Rectal smooth muscle tissue (tissue), 1 donor: ENCODE measurements around the gene CDCP1.
A peak's percentile ranks its signal among the peaks of the same experiment; 100 is the strongest.

Experiments
- H3K27ac ChIP-seq: one replicate; pipeline ENCODE4 v1.7.0; 2013; ENCODE audit warnings: low read depth, low read length, inconsistent platforms
- H3K27me3 ChIP-seq: one replicate; pipeline ENCODE4 v1.7.0; 2013; ENCODE audit warnings: low read length; ENCODE audit not compliant: control insufficient read depth, insufficient read depth
- H3K36me3 ChIP-seq: one replicate; pipeline ENCODE4 v1.7.0; 2013; ENCODE audit warnings: low read length; ENCODE audit not compliant: control insufficient read depth, insufficient read depth
- H3K4me1 ChIP-seq: one replicate; pipeline ENCODE4 v1.7.0; 2013; ENCODE audit warnings: low read length; ENCODE audit not compliant: control insufficient read depth, insufficient read depth
- H3K4me3 ChIP-seq: one replicate; pipeline ENCODE4 v1.7.0; 2013; ENCODE audit warnings: low read length
- H3K9ac ChIP-seq: one replicate; pipeline ENCODE4 v1.7.0; 2013; ENCODE audit warnings: low read length

CDCP1 gene

DNA sequence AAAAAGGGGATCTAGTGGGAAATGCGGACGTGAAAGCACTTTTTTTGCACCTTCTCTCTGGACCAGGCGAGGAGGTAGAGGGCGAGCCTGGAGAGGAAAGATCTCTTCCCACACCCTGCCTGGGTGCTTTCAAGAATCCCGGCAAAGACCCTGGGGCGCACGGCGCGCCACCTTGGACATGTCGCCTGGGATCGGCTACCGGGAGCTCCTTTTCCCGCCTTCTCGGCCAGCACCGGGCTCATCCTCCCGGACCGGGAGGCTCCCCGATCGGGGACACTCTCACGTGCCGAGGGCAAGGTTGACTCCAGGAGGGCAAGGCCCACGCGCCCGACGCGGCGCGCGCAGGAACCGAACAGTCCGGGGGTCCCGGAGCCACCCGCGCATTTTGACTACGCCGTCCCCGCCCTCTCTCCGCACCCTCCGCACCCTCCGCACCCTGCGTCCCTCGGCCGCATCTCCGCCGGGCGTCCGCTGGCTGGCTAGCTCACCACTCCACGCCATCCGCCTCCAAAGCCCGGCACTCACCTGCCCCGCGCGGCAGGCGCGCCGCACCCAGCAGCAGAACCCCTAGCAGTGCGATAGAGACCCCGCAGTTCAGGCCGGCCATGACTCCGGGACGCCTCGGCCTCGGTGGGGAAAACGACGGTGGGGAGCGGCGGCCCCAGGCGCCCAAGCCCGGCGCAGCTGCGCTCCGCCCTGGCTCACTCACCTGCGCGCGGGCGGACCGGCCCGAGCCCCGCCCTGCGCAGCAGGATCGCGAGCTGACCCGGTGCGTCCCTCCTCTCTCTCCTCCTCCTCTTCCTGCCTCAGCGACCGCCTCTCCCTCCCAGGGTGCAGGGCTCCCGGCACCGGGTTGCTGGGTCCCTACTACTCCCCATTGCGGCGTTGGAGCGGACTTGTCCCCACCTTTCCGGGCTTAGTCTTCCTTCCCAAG is at the start of gene CDCP1:
TSS of gene CDCP1 (minus strand) at position 698 of the 934 bp plus-strand sequence. CDS start at position 607, 91 bp downstream.
- Histone ChIP-seq H3K9ac (peak within 1 kb of the TSS; percentile 25), H3K36me3 (no peaks in the 10 kb centered on the region), H3K27ac (no peak within 1 kb of the TSS), H3K4me3 (peak within 1 kb of the TSS; percentile 71), H3K27me3 (peaks cover 3% of the 10 kb centered on the region), H3K4me1 (peaks cover 2% of the 10 kb centered on the region)

GRCh38 chr3:45194791-45195190 is 48.6 kb upstream of the CDCP1 start:
- Histone ChIP-seq H3K27ac (no peak overlapping the region), H3K9ac (no peak overlapping the region), H3K4me1 (peaks cover 4% of the 10 kb centered on the region), H3K27me3 (no peaks in the 10 kb centered on the region), H3K36me3 (no peaks in the 10 kb centered on the region), H3K4me3 (no peak overlapping the region)

DNA sequence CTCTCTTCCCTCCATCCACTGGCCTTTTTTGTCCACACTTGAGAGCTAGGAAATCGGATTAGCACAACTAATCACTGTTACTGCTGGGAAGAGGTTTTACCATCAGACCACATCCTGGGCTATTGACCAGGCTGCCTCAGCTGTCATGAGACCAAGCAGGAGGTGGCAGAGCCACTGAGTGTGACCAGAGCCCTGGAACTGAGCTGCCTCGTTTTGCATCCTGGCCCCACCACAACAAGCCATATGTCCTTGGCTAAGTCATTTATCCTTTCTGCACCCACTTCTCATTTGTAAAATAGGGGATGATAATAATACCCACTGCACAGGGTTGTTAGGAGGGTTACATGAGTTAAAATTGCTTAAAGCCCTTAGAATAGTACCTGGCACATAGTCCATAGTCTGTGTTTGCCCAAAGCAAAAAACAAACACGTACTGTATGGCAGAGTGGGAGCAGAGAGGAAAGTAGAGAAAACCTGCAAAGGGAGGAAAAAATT is 45.8 kb upstream of the CDCP1 start:
- Histone ChIP-seq H3K9ac (no peak overlapping the region), H3K27me3 (no peaks in the 10 kb centered on the region), H3K4me3 (no peak overlapping the region), H3K36me3 (no peaks in the 10 kb centered on the region), H3K27ac (no peak overlapping the region), H3K4me1 (peaks cover 6% of the 10 kb centered on the region)

- Histone ChIP-seq H3K27me3 (no peaks in the 10 kb centered on the region), H3K27ac (no peak overlapping the region), H3K4me1 (peaks cover 6% of the 10 kb centered on the region), H3K36me3 (no peaks in the 10 kb centered on the region), H3K4me3 (no peak overlapping the region), H3K9ac (no peak overlapping the region)
These were observed 45.2 kb upstream of the CDCP1 start for GRCh38 chr3:45191424-45191823.

DNA sequence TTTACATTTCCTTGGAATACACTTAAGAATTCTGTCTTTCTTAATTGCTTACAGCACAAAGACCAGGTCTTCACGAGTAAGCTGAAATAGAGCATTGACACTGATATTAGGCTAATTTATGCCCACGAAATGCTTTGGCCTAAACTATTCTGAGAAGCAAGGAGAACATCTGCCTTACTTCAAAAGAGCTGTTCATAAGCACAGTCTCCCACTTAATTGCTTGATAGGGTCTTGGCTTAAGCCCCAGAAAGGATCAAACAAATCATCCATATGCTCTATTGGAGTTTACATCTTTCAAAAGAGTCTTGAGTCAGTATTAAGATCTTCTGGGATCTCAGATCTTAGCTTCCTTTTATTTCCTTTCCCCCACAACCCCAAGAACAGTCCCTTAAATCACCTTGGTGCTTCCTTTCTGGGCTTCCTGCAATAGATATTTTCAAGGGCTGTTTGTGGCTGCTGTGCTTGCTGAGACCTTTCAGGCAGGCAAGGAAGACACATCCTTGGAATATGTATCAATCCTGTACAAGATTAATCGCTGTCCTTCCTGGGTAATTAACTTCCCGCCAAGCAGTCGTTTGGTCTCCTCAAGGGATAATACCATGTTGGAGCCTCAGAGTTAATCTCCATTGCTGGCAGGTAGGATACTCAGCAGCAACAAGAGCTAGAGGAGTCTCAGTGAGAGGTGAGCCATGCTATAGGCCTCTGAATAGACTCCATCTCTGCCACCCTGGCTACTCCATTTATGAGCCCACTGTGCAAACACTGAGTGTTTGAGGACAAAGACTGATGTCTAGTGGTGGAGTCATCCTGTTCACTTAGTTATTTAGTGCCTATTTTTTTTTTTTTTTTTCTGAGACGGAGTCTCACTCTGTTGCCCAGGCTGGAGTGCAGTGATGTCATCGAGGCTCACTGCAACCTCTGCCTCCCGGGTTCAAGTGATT is 42.8 kb upstream of the CDCP1 start:
- no peaks in the 10 kb centered on the region for H3K36me3 ChIP-seq
- peaks cover 6% of the 10 kb centered on the region for H3K4me1 ChIP-seq
- H3K27me3 ChIP-seq: no peaks in the 10 kb centered on the region
- no peak overlapping the region for H3K9ac ChIP-seq
- H3K27ac ChIP-seq: no peak overlapping the region
- H3K4me3 ChIP-seq: no peak overlapping the region

DNA sequence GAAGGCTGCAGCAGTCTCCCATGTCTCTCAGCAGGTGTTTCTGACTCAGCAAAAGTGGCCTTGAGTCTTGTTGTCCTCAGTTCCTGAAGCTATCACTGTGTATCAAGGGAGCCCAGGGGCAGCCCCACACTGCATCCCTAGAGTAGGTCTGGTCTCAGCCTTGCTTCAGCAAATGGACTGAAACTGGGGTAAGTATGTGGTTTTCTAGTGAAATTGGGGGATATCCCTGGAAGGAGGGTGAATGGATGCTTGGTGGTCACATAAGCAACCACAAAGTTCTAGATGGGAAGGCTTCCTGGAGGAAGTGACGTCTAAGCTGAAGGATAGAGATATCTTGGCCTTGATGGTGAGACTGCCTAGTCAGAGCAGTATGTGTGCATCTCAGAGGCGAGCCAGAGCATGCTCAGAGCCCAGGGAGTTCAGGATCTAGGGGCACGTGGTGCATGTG is 41.5 kb upstream of the CDCP1 start:
- Histone ChIP-seq H3K27me3 (no peaks in the 10 kb centered on the region), H3K9ac (no peak overlapping the region), H3K4me3 (no peak overlapping the region), H3K36me3 (no peaks in the 10 kb centered on the region), H3K4me1 (peaks cover 8% of the 10 kb centered on the region), H3K27ac (no peak overlapping the region)

DNA sequence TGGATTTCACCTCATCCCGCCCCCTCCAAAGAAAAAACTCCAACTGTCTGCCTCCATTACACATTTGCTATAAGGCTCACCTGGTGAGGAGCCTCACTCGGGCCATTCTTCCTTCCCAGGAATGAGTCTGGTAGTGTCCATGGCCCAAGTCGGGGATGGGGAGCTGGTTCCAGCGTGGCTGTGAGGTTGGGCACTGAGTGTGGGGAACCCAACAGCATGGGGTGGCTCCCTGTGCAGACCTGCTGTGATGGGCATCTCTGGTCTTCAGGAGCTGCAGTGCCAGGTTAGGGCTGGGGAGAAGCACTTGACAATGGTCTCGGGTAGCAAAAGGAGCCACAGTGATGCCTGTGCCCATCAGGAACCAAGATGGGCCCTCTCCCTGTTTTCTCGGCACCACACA is 40.7 kb upstream of the CDCP1 start:
- no peak overlapping the region for H3K9ac ChIP-seq
- peaks cover 9% of the 10 kb centered on the region for H3K4me1 ChIP-seq
- no peaks in the 10 kb centered on the region for H3K36me3 ChIP-seq
- no peak overlapping the region for H3K4me3 ChIP-seq
- H3K27me3 ChIP-seq: no peaks in the 10 kb centered on the region
- no peak overlapping the region for H3K27ac ChIP-seq

DNA sequence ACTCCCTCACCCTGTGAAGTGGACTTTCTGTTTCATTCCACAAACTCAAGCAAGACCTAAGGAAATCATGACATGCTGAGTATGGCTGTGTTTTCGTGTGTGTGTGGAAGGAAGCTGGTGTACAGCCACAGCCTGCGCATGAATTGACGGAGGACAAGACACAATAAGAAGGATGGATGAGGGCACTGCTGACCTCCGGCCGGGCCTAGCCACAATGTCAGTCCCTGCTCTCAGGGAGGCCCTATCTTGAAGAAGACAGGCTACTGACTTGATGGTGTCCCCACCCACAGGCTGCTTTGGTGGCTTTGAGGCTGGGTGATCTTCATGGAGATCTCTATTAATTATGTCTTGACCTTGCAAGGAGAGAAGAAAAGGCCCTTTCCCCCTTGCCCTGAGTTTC is 39.3 kb upstream of the CDCP1 start:
- H3K4me3 ChIP-seq: no peak overlapping the region
- H3K27me3 ChIP-seq: no peaks in the 10 kb centered on the region
- H3K36me3 ChIP-seq: no peaks in the 10 kb centered on the region
- H3K4me1 ChIP-seq: peaks cover 9% of the 10 kb centered on the region
- H3K9ac ChIP-seq: no peak overlapping the region
- H3K27ac ChIP-seq: no peak overlapping the region

DNA sequence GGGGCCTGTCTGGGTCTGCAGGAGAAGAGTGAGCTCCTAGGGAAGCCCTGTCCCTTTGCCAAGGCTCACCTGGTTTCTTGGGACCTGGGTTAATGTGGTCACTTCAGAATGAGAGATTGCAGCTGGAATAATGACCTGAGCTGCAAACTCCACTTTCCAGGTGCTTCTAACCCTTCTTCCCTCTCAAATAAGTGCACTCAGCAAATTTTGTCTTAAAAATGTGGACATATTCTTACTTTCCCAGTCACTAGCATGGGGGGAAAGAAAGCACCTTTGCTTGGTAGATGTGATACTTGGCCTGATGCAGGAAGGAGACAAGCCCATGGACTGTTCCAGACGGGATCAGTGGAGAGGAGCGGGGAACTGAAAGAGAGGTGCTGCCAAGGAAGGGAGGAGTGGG is 38.9 kb upstream of the CDCP1 start:
- no peak overlapping the region for H3K9ac ChIP-seq
- H3K27ac ChIP-seq: no peak overlapping the region
- H3K4me3 ChIP-seq: no peak overlapping the region

DNA sequence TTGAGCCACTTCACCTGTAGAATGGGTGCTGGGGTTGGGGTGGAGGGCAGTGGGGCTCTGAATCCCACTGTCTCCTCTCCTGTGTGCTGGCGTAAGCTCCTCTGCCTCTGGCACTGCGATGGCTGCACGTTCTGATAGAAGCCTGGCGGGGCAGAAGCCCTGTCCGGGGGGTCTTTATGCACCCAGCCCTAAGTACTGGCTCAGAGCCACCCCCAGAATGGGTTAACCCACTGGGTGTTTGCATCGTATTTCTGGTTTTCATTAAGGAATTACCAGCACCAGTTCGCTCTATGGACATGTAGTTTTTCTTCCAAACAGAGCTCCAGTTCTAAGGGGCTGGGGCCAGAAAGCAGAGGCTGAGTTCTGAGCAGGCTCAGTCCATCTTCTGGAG is 37.7 kb upstream of the CDCP1 start:
- Histone ChIP-seq H3K4me1 (peaks cover 3% of the 10 kb centered on the region), H3K9ac (no peak overlapping the region), H3K27me3 (no peaks in the 10 kb centered on the region), H3K36me3 (no peaks in the 10 kb centered on the region), H3K27ac (no peak overlapping the region), H3K4me3 (no peak overlapping the region)

More for the DNA sequence above, 38.9 kb upstream of the CDCP1 start:
- no peaks in the 10 kb centered on the region for H3K36me3 ChIP-seq
- peaks cover 9% of the 10 kb centered on the region for H3K4me1 ChIP-seq
- no peaks in the 10 kb centered on the region for H3K27me3 ChIP-seq

GRCh38 chr3:45182915-45183871 is 37.0 kb upstream of the CDCP1 start:
- H3K4me1 ChIP-seq: peaks cover 2% of the 10 kb centered on the region
- H3K36me3 ChIP-seq: no peaks in the 10 kb centered on the region
- H3K9ac ChIP-seq: no peak overlapping the region
- peak overlapping the region; percentile 30 for H3K27ac ChIP-seq
- H3K27me3 ChIP-seq: no peaks in the 10 kb centered on the region
- H3K4me3 ChIP-seq: no peak overlapping the region
